K562 (cell line): ENCODE data around the gene SART3. TPM values are rescaled to one million over a fixed set of nuclear protein-coding genes. Genes with fewer than 3 reads are reported as not detected.

Source experiments
- ATAC-seq: fragments of 200-7000 bp; cut with Tn5 transposase; 3 replicates; pipeline ENCODE4 v1.9.1; 2020; ENCODE audit warnings: moderate library complexity
- BruUV-seq: library from RNA; stranded (reverse); fragments of 400-500 nt; replicated peaks from 2 replicates; lab custom pipeline; 2021; lab: Mats Ljungman, UMichigan
- CTCF ChIA-PET: fragments of 300-600 bp; formaldehyde crosslinking; extraction: SDS; loops from one replicate; lab custom pipeline; 2021; ENCODE audit warnings: low intra/inter-chr PET ratio; lab: Yijun Ruan, JAX
- POLR2A ChIA-PET: fragments of 300-600, 350-650 bp; sonication (Branson Sonifier 250); formaldehyde crosslinking; extraction: SDS; loops from one replicate; lab custom pipeline; 2021; ENCODE audit warnings: antibody characterized with exemption, inconsistent platforms; lab: Yijun Ruan, JAX
- DNase-seq, 4 experiments: peaks; one replicate each; pipeline versions ENCODE4 v3.0.0 to v3.0.0-alpha.2; 2011 to 2018; ENCODE audit warnings: low spot score in 3 of 4, mixed read lengths in 3 of 4; ENCODE audit errors: extremely low read depth in 1 of 4
- FAIRE-seq: peaks from 2 replicates; lab custom pipeline; 2011; peaks lifted over from hg19 to GRCh38; lab: Jason Lieb, UNC
- H2AFZ ChIP-seq: 2 replicates; pipeline ENCODE4 v1.6.0; 2011; ENCODE audit warnings: low read depth, low read length, control low read depth, inconsistent platforms
- H3K27ac ChIP-seq: fragments of 200-600 bp; 3 replicates; pipeline ENCODE4 v1.8.0; 2011; ENCODE audit warnings: low read depth, mild to moderate bottlenecking, control low read depth, inconsistent platforms, low read length, moderate library complexity, mixed read lengths; ENCODE audit errors: extremely low read depth
- H3K27me3 ChIP-seq, 2 experiments: fragments of 300-600 bp in 1 of 2; 2 replicates in 1 of 2; 3 replicates in 1 of 2; pipeline versions ENCODE4 v1.6.0 to v1.8.0; 2011; ENCODE audit warnings: inconsistent platforms in 2 of 2, low read length in 2 of 2, mild to moderate bottlenecking in 1 of 2, mixed read lengths in 1 of 2, moderate library complexity in 1 of 2; ENCODE audit not compliant: control insufficient read depth in 2 of 2, insufficient read depth in 2 of 2
- H3K36me3 ChIP-seq: fragments of 300-600 bp; 3 replicates; pipeline ENCODE4 v1.8.0; 2011; ENCODE audit warnings: mild to moderate bottlenecking, low read length, inconsistent platforms; ENCODE audit not compliant: control insufficient read depth, insufficient read depth
- H3K4me1 ChIP-seq, 2 experiments: fragments of 200-600 bp in 1 of 2; replicated peaks in 1 of 2; 2 replicates in 1 of 2; 3 replicates in 1 of 2; pipeline versions ENCODE4 v1.5.1 to v1.8.0; 2011; ENCODE audit warnings: inconsistent platforms in 2 of 2, low read length in 2 of 2, mild to moderate bottlenecking in 1 of 2, mixed read lengths in 1 of 2, moderate library complexity in 1 of 2; ENCODE audit not compliant: control insufficient read depth in 2 of 2, insufficient read depth in 2 of 2
- H3K4me2 ChIP-seq: 2 replicates; pipeline ENCODE4 v1.6.1; 2011; ENCODE audit warnings: low read length, control low read depth, inconsistent platforms, mixed read lengths; ENCODE audit not compliant: insufficient read depth
- H3K4me3 ChIP-seq: fragments of 200-600 bp; sonication (generic), shearing (Covaris generic); 2 replicates; pipeline ENCODE4 v1.5.1; 2016; ENCODE audit warnings: control low read depth, inconsistent platforms
- H3K79me2 ChIP-seq: fragments of 200-600 bp; 3 replicates; pipeline ENCODE4 v1.8.0; 2011; ENCODE audit warnings: low read length, inconsistent platforms; ENCODE audit not compliant: control insufficient read depth, insufficient read depth
- H3K9ac ChIP-seq, 2 experiments: 2 replicates each; pipeline versions ENCODE4 v1.6.0 to v1.6.1; 2011; ENCODE audit warnings: low read depth in 2 of 2, low read length in 2 of 2, control low read depth in 1 of 2, inconsistent platforms in 1 of 2, mild to moderate bottlenecking in 1 of 2, mixed read lengths in 1 of 2; ENCODE audit not compliant: insufficient read depth in 1 of 2
- H3K9me1 ChIP-seq: one replicate; pipeline ENCODE4 v1.6.0; 2011; ENCODE audit warnings: inconsistent platforms, mild to moderate bottlenecking, low read length, moderate library complexity; ENCODE audit not compliant: control insufficient read depth, insufficient read depth
- H3K9me3 ChIP-seq: replicated peaks from 2 replicates; pipeline ENCODE4 v1.5.1; 2011; ENCODE audit warnings: low read depth, low read length, inconsistent platforms; ENCODE audit not compliant: control insufficient read depth, insufficient read depth
- H4K20me1 ChIP-seq: replicated peaks from 2 replicates; pipeline ENCODE4 v1.6.1; 2011; ENCODE audit warnings: low read length, inconsistent platforms, mixed read lengths; ENCODE audit not compliant: control insufficient read depth, insufficient read depth
- CREBBP ChIP-seq: IDR thresholded peaks from one replicate; pipeline ENCODE4 v1.6.1; 2012; ENCODE audit warnings: low read depth, mild to moderate bottlenecking, control low read depth, inconsistent platforms, low read length
- HIVEP1 ChIP-seq: fragments of 250-450 bp; sonication (Bioruptor Pico); IDR thresholded peaks from 2 replicates; pipeline ENCODE4 v1.4.0; 2020; ENCODE audit warnings: mild to moderate bottlenecking
- HMGXB4 ChIP-seq: sonication (generic); formaldehyde crosslinking; IDR thresholded peaks from 2 replicates; pipeline ENCODE4 v1.8.1; 2023; ENCODE audit warnings: mild to moderate bottlenecking, missing genetic modification reagents
- KDM1A ChIP-seq, 2 experiments: fragments of 450-650 bp; IDR thresholded peaks; 2 replicates each; pipeline ENCODE4 v1.6.1; 2016; ENCODE audit warnings: mild to moderate bottlenecking in 2 of 2
- NR2C2 ChIP-seq, 2 experiments: fragments of 200-800 bp in 1 of 2; sonication (Bioruptor generic) in 1 of 2; sonication (generic) in 1 of 2; formaldehyde crosslinking in 1 of 2; IDR thresholded peaks; 2 replicates each; pipeline versions ENCODE4 v1.6.1 to v1.8.0; 2016 to 2022; ENCODE audit warnings: mild to moderate bottlenecking in 1 of 2, missing compliant biosample characterization in 1 of 2, missing genetic modification characterization in 1 of 2, missing genetic modification reagents in 1 of 2
- NUFIP1 ChIP-seq: fragments of 450-650 bp; IDR thresholded peaks from 2 replicates; pipeline ENCODE4 v1.6.1; 2018; ENCODE audit not compliant: partially characterized antibody
- PYGO2 ChIP-seq: fragments of 450-650 bp; IDR thresholded peaks from 2 replicates; pipeline ENCODE4 v1.6.1; 2016; ENCODE audit warnings: mild to moderate bottlenecking, missing genetic modification characterization, moderate library complexity, missing compliant biosample characterization
- RBBP5 ChIP-seq: fragments of 200-600 bp; sonication (generic); IDR thresholded peaks from 2 replicates; pipeline ENCODE4 v1.6.1; 2012; ENCODE audit warnings: borderline replicate concordance, mild to moderate bottlenecking, low read length, control low read depth, inconsistent platforms; ENCODE audit not compliant: insufficient read depth, poor library complexity, severe bottlenecking
- SMAD2 ChIP-seq: fragments of 150-350 bp; IDR thresholded peaks from 2 replicates; pipeline ENCODE4 v1.6.1; 2014; ENCODE audit warnings: low read depth, mild to moderate bottlenecking, low read length
- SRSF7 ChIP-seq: fragments of 200-400 bp; formaldehyde crosslinking; optimal IDR thresholded peaks from 2 replicates; pipeline ENCODE3; 2017; ENCODE audit warnings: mild to moderate bottlenecking, low read depth, low read length
- TSC22D4 ChIP-seq: fragments of 450-650 bp; IDR thresholded peaks from 2 replicates; pipeline ENCODE4 v1.6.1; 2016; ENCODE audit warnings: missing genetic modification characterization, missing biosample characterization, control low read depth
- ZBTB43 ChIP-seq: sonication (generic); formaldehyde crosslinking; IDR thresholded peaks from 2 replicates; pipeline ENCODE4 v1.8.0; 2023; ENCODE audit warnings: mild to moderate bottlenecking, missing genetic modification reagents
- ZNF77 ChIP-seq: fragments of 250-450 bp; sonication (Bioruptor Pico); IDR thresholded peaks from 2 replicates; pipeline ENCODE4 v1.5.0; 2020
- WGBS: fragments of 100-300 bp; shearing (Covaris generic); methylation state at CpG from one replicate; pipeline ENCODE4 v1.1.6; 2016; ENCODE audit warnings: low coverage, mixed read lengths; ENCODE audit not compliant: insufficient coverage; ENCODE audit errors: missing lambda C conversion rate; 5-methylcytosine and 5-hydroxymethylcytosine counted together
- in situ Hi-C: fragments of 300-500 bp; cut with MboI; formaldehyde crosslinking; loops from 4 replicates; pipeline ENCODE4 v1.15.0; 2018; ENCODE audit warnings: inconsistent platforms, mixed read lengths
- intact Hi-C: fragments of 100-400 bp; cut with micrococcal nuclease; formaldehyde crosslinking; loops from 2 replicates; pipeline ENCODE4 v1.14.2; 2022
- polyA plus RNA-seq, 8 experiments: library from polyadenylated mRNA; depleted of rRNA in 4 of 8; stranded (reverse) in 5 of 8; unstranded in 3 of 8; fragments of >200 nt; fragmentation: Nextera tagmentation in 2 of 8; fragmentation: Illumina TruSeq in 1 of 8; extraction: Ambion mirVana in 2 of 8; extraction: Trizol in 1 of 8; gene quantifications; 2 replicates each; pipeline versions ENCODE4 v1.2.1 to v1.2.3, GENCODE V29; 2011 to 2014; ENCODE audit warnings: inconsistent platforms in 1 of 8, missing spikeins in 1 of 8
- total RNA-seq, 7 experiments: library from RNA; depleted of rRNA in 6 of 7; stranded (reverse); fragments of >200 nt in 6 of 7; fragmentation: Illumina TruSeq in 2 of 7; extraction: Trizol in 2 of 7; gene quantifications; 2 replicates each; pipeline versions ENCODE4 v1.2.1 to v1.2.3, GENCODE V29; 2011 to 2021; ENCODE audit warnings: low replicate concordance in 1 of 7

SART3 gene
- total and polyA plus RNA-seq, 9 of the 15 experiments (the other 6 are each of a cell fraction or from before 2014, with no cell fraction given): 8.9 to 167 (median 56.7) TPM

GRCh38 chr12:108578813-108579212, 17.8 kb upstream of the SART3 start:
- Histone ChIP-seq H3K79me2 (no peaks in the 10 kb centered on the region), H3K9ac (0 out of 4 replicates have a peak overlapping the region, but pooled peaks of 1 of the 2 experiments have one; percentile 11), H3K9me3 (no peaks in the 10 kb centered on the region), H3K4me2 (no peak overlapping the region), H4K20me1 (no peaks in the 10 kb centered on the region; the same call in 1 of the 2 replicates), H3K36me3 (no peaks in the 10 kb centered on the region), H3K9me1 (no peaks in the 10 kb centered on the region), H3K27me3 (peaks cover 2 to 22% of the 10 kb centered on the region in 2 experiments; a peak in 4 of 5 replicates), H2AFZ (no peak overlapping the region), H3K4me3 (no peak overlapping the region), H3K27ac (no peak overlapping the region), H3K4me1 (peaks cover 0 to 5% of the 10 kb centered on the region in 2 experiments; a peak in 1 of 5 replicates)
- TF ChIP-seq TSC22D4 (tag) (peak; percentile 60), KDM1A (IDR thresholded peaks at IDR 0.05) (no peak), ZNF77 (CRISPR knock-in tag) (no peak)
- POLR2A ChIA-PET: interaction anchor here (1.2 kb wide), 1 partner anchor 38 kb away, joined by 6 read pairs; no protein-coding TSS in a partner anchor
- no peak for ATAC-seq
- 3% methylated on average over 3 of the region's 3 CpGs for WGBS
- CTCF ChIA-PET: interaction anchor here (0.7 kb wide), 1 partner anchor 366 kb away, joined by 3 read pairs; no protein-coding TSS in a partner anchor
- in situ Hi-C loops (no loop called here), intact Hi-C loops (no loop called here)
- DNase-seq: no peak
- FAIRE-seq: no peak
- no TSS peak for BruUV-seq

GRCh38 chr12:108578264-108578663, 17.3 kb upstream of the SART3 start:
- WGBS: 6% methylated on average over 2 of the region's 2 CpGs
- Histone ChIP-seq H3K36me3 (no peaks in the 10 kb centered on the region), H3K9me3 (no peaks in the 10 kb centered on the region), H3K9me1 (no peaks in the 10 kb centered on the region), H3K4me3 (no peak overlapping the region), H2AFZ (no peak overlapping the region), H4K20me1 (no peaks in the 10 kb centered on the region; the same call in 1 of the 2 replicates), H3K4me2 (no peak overlapping the region), H3K9ac (no peak overlapping the region), H3K79me2 (no peaks in the 10 kb centered on the region), H3K4me1 (peaks cover 0 to 5% of the 10 kb centered on the region in 2 experiments; a peak in 1 of 5 replicates), H3K27ac (no peak overlapping the region), H3K27me3 (peaks cover 2 to 22% of the 10 kb centered on the region in 2 experiments; a peak in 4 of 5 replicates)
- in situ Hi-C loops (no loop called here), intact Hi-C loops (no loop called here)
- FAIRE-seq (no peak), DNase-seq (no peak), ATAC-seq (no peak)
- ChIA-PET CTCF (interaction anchor here (0.7 kb wide), 1 partner anchor 366 kb away, joined by 3 read pairs; no protein-coding TSS in a partner anchor), POLR2A (interaction anchor here (1.0 kb wide), 1 partner anchor 50 kb away, joined by 4 read pairs; no protein-coding TSS in a partner anchor)
- no TSS peak for BruUV-seq
- TF ChIP-seq SMAD2: no peak
- TF ChIP-seq PYGO2 (tag): no peak
- no peak for TF ChIP-seq ZBTB43 (CRISPR knock-in tag)
- TF ChIP-seq CREBBP: no peak
- TF ChIP-seq NR2C2 (CRISPR knock-in tag; IDR thresholded peaks at IDR 0.05): no peak
- TF ChIP-seq NR2C2 (tag; IDR thresholded peaks at IDR 0.05): no peak
- TF ChIP-seq HMGXB4: no peak
- no peak for TF ChIP-seq NUFIP1
- no peak for TF ChIP-seq HIVEP1 (CRISPR knock-in tag)
- no peak for TF ChIP-seq RBBP5
- TF ChIP-seq SRSF7: no peak
